Thyroid gland (tissue), 4 donors: ENCODE results near the gene ARMC9. TPM values are rescaled to one million over a fixed set of nuclear protein-coding genes. Genes with fewer than 3 reads are reported as not detected.

ENCODE experiments used
- DNase-seq, 2 donors: peaks; one replicate each; pipeline ENCODE4 v3.0.0-alpha.2; 2019
- H3K27ac ChIP-seq, 3 donors: fragments of 200-600 bp; sonication (generic); 1 replicate in 2 of 3; 2 replicates in 1 of 3; pipeline ENCODE4 v1.5.1; 2016 to 2019; ENCODE audit warnings: mild to moderate bottlenecking in 1 of 3, moderate library complexity in 1 of 3
- H3K27me3 ChIP-seq: fragments of 200-600 bp; sonication (generic); one replicate; pipeline ENCODE4 v1.5.1; 2019
- H3K36me3 ChIP-seq, 2 donors: fragments of 200-600 bp; sonication (generic); one replicate each; pipeline ENCODE4 v1.5.1; 2016 to 2019
- H3K4me1 ChIP-seq, 2 donors: fragments of 200-600 bp; sonication (generic); one replicate each; pipeline ENCODE4 v1.5.1; 2017 to 2019
- H3K4me3 ChIP-seq, 3 donors: fragments of 200-600 bp; sonication (generic); replicated peaks in 1 of 3; 1 replicate in 2 of 3; 2 replicates in 1 of 3; pipeline ENCODE4 v1.5.1; 2016; ENCODE audit warnings: mild to moderate bottlenecking in 1 of 3
- H3K9me3 ChIP-seq: fragments of 200-600 bp; sonication (generic); one replicate; pipeline ENCODE4 v1.5.1; 2017
- POLR2A ChIP-seq, 2 donors: fragments of 450-650 bp; IDR thresholded peaks; one replicate each; pipeline ENCODE4 v1.6.1; 2017; ENCODE audit warnings: antibody characterized with exemption in 2 of 2, mild to moderate bottlenecking in 2 of 2, moderate library complexity in 1 of 2
- WGBS, 2 donors: methylation state at CpG; one replicate each; pipeline ENCODE4 v1.1.5; 2017; 5-methylcytosine and 5-hydroxymethylcytosine counted together
- intact Hi-C: fragments of 100-400 bp; cut with DNase I; formaldehyde crosslinking; loops from one replicate; pipeline ENCODE4 v1.15.1; 2023
- total RNA-seq, 4 donors: library from RNA; depleted of rRNA; stranded (reverse); fragments of >200 nt; gene quantifications; one replicate each; pipeline ENCODE4 v1.2.3, GENCODE V29; 2016
- TF ChIP-seq, protein P1 (sequence below), 6 experiments: fragments of 200-600 bp in 3 of 6; fragments of 450-650 bp in 3 of 6; sonication (generic) in 3 of 6; IDR thresholded peaks; one replicate each; pipeline ENCODE4 v1.5.1; 2016 to 2019; ENCODE audit warnings: antibody characterized with exemption in 6 of 6, mild to moderate bottlenecking in 2 of 6, inconsistent platforms in 1 of 6, moderate library complexity in 1 of 6

The ARMC9 gene
- total RNA-seq, 4 donors from 2014 or later, result 20.3 to 30.7 (median 28.0) TPM

DNA sequence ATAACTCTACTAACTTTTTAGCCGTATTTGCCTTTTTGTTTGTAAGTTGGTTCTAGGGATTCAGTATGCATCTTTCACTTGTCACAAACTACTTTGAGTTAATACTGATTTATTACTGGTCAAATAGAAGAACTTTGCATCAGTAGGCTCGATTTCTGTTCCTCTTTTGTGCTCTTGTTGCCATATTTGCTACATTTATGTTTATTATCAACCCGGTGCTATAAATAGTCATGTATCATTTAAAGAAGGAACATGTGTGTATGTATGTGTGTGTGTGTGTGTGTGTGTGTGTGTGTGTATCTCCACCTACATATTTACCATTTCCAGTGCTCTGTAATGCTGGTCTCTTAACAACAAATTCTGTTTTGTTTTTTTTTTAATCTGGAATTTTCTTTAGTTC lies 117.5 kb downstream of the ARMC9 start:
- intact Hi-C loops, result no loop called here
- WGBS, 2 donors, result 93 to 95% methylated on average over 3 of the region's 3 CpGs
- TF ChIP-seq, protein P1, sequence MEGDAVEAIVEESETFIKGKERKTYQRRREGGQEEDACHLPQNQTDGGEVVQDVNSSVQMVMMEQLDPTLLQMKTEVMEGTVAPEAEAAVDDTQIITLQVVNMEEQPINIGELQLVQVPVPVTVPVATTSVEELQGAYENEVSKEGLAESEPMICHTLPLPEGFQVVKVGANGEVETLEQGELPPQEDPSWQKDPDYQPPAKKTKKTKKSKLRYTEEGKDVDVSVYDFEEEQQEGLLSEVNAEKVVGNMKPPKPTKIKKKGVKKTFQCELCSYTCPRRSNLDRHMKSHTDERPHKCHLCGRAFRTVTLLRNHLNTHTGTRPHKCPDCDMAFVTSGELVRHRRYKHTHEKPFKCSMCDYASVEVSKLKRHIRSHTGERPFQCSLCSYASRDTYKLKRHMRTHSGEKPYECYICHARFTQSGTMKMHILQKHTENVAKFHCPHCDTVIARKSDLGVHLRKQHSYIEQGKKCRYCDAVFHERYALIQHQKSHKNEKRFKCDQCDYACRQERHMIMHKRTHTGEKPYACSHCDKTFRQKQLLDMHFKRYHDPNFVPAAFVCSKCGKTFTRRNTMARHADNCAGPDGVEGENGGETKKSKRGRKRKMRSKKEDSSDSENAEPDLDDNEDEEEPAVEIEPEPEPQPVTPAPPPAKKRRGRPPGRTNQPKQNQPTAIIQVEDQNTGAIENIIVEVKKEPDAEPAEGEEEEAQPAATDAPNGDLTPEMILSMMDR (IDR thresholded peaks at IDR 0.05), result no peak
- TF ChIP-seq POLR2A (IDR thresholded peaks at IDR 0.05), result no peak
- H3K4me1 ChIP-seq, result no peaks in the 10 kb centered on the region
- H3K36me3 ChIP-seq, result no peaks in the 10 kb centered on the region
- no peaks in the 10 kb centered on the region for H3K27me3 ChIP-seq
- no peak for DNase-seq
- H3K9me3 ChIP-seq, result no peaks in the 10 kb centered on the region
- H3K4me3 ChIP-seq, result no peak overlapping the region
- H3K27ac ChIP-seq, result no peak overlapping the region

DNA sequence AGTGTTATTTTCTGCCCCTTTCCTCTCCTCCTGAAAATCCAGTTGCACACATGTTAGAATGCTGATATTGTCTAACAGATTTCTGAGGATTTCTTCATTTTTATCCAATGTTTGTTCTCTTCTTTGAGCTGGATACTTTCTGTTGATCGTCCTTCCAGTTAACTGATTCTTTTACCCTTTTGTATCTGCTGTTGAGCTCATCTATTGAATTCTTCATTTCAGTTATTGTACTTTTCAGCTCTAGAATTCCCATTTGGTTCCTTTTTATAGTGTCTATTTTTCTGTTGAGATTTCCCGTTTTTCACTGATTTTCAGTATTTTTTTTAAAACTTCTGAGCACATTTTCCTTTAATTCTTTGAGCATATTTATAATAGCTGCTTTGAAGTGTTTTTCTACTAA lies 119.1 kb downstream of the ARMC9 start:
- no peak for DNase-seq
- Histone ChIP-seq H3K4me1 (no peaks in the 10 kb centered on the region), H3K27me3 (no peaks in the 10 kb centered on the region), H3K27ac (no peak overlapping the region), H3K36me3 (no peaks in the 10 kb centered on the region), H3K4me3 (no peak overlapping the region), H3K9me3 (no peaks in the 10 kb centered on the region)
- intact Hi-C loops, result no loop called here
- WGBS, 2 donors, result 96 to 99% methylated on average over 2 of the region's 2 CpGs
- TF ChIP-seq, protein P1 (IDR thresholded peaks at IDR 0.05), result no peak
- TF ChIP-seq POLR2A (IDR thresholded peaks at IDR 0.05), result no peak

- intact Hi-C loops, result no loop called here
- Histone ChIP-seq H3K36me3 (no peaks in the 10 kb centered on the region), H3K9me3 (no peaks in the 10 kb centered on the region), H3K4me3 (no peak overlapping the region), H3K27me3 (no peaks in the 10 kb centered on the region), H3K27ac (no peak overlapping the region), H3K4me1 (no peaks in the 10 kb centered on the region)
- DNase-seq, result no peak
- WGBS, 2 donors, result 90% methylated on average over 3 to 4 of the region's 4 CpGs
- TF ChIP-seq, protein P1 (IDR thresholded peaks at IDR 0.05), result no peak
- TF ChIP-seq POLR2A (IDR thresholded peaks at IDR 0.05), result no peak
Observed at GRCh38 chr2:231318436-231318835, 120.0 kb downstream of the ARMC9 start.

DNA sequence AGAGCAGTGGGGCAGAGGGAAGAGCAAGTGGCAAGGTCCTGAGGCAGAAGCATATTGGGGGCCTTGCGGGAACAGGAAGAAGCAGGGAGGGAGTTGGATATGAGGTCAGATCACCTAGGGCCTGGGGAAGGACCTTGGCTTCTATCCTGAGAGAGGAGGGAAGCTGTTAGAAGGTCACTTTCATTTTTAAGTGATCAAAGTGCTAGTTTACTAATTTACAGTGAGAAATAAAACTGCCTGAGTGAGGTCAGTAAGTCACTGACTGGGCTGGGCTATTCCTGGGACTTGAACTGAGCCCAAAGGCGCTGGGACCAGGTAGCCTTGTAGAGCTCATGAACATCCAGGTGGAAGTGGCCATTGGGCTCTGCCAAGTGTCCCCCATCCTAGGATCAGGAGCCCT lies 120.5 kb downstream of the ARMC9 start:
- Histone ChIP-seq H3K4me1 (no peaks in the 10 kb centered on the region), H3K9me3 (no peaks in the 10 kb centered on the region), H3K27ac (no peak overlapping the region), H3K4me3 (no peak overlapping the region), H3K27me3 (no peaks in the 10 kb centered on the region), H3K36me3 (no peaks in the 10 kb centered on the region)
- WGBS, 2 donors, result 73 to 95% methylated on average over 2 of the region's 2 CpGs
- intact Hi-C loops, result no loop called here
- no peak for DNase-seq
- TF ChIP-seq, protein P1 (IDR thresholded peaks at IDR 0.05), result no peak
- no peak for TF ChIP-seq POLR2A (IDR thresholded peaks at IDR 0.05)

- WGBS, 2 donors, result 84 to 94% methylated on average over 1 of the region's 1 CpG
- no peak for TF ChIP-seq POLR2A (IDR thresholded peaks at IDR 0.05)
- TF ChIP-seq, protein P1 (IDR thresholded peaks at IDR 0.05), result no peak
- H3K27me3 ChIP-seq, result no peaks in the 10 kb centered on the region
- H3K9me3 ChIP-seq, result no peaks in the 10 kb centered on the region
- H3K4me3 ChIP-seq, result no peak overlapping the region
- H3K4me1 ChIP-seq, result no peaks in the 10 kb centered on the region
- intact Hi-C loops, result no loop called here
- no peaks in the 10 kb centered on the region for H3K36me3 ChIP-seq
- no peak for DNase-seq
- no peak overlapping the region for H3K27ac ChIP-seq
Observed at GRCh38 chr2:231319867-231320266, 121.4 kb downstream of the ARMC9 start.
